Measurements from ENCODE around the gene MYRIP. TPM values are rescaled to one million over a fixed set of nuclear protein-coding genes. Genes with fewer than 3 reads are reported as not detected.

MYRIP gene
- total RNA-seq, 1 donor from 2014 or later = 0.53 TPM

DNA sequence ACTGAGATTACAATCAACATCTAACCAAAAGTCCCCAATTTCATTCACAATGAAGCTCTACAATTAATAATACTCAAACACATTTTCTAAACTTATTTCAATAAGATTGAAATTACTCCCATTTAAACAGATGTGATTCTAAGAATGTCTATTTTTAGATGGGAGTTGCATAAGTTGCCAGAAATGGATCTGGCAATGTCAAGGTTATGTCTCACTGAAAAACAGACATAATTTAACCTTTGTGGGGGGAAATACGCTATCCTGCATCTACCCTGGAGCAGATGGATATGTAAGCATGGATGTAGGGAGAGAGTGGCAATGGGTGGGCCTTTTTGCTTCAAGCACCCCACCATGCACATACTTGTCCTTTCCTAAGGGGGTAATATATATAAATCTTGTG lies 493.4 kb downstream of the MYRIP start:
- peaks cover 7% of the 10 kb centered on the region for H3K36me3 Mint-ChIP-seq
- no peaks in the 10 kb centered on the region for H3K9me3 Mint-ChIP-seq
- TF ChIP-seq, protein P1, sequence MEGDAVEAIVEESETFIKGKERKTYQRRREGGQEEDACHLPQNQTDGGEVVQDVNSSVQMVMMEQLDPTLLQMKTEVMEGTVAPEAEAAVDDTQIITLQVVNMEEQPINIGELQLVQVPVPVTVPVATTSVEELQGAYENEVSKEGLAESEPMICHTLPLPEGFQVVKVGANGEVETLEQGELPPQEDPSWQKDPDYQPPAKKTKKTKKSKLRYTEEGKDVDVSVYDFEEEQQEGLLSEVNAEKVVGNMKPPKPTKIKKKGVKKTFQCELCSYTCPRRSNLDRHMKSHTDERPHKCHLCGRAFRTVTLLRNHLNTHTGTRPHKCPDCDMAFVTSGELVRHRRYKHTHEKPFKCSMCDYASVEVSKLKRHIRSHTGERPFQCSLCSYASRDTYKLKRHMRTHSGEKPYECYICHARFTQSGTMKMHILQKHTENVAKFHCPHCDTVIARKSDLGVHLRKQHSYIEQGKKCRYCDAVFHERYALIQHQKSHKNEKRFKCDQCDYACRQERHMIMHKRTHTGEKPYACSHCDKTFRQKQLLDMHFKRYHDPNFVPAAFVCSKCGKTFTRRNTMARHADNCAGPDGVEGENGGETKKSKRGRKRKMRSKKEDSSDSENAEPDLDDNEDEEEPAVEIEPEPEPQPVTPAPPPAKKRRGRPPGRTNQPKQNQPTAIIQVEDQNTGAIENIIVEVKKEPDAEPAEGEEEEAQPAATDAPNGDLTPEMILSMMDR (conservative IDR thresholded peaks at IDR 0.05) = no peak
- no peak for DNase-seq (ENCODE audit: extremely low spot score, unreplicated experiment)
- no peaks in the 10 kb centered on the region for H3K27me3 Mint-ChIP-seq
- no peak overlapping the region for H3K27ac Mint-ChIP-seq
- no peak overlapping the region for H3K4me3 Mint-ChIP-seq
- H3K4me1 Mint-ChIP-seq (ENCODE audit: unreplicated experiment) = peaks cover 8% of the 10 kb centered on the region

DNA sequence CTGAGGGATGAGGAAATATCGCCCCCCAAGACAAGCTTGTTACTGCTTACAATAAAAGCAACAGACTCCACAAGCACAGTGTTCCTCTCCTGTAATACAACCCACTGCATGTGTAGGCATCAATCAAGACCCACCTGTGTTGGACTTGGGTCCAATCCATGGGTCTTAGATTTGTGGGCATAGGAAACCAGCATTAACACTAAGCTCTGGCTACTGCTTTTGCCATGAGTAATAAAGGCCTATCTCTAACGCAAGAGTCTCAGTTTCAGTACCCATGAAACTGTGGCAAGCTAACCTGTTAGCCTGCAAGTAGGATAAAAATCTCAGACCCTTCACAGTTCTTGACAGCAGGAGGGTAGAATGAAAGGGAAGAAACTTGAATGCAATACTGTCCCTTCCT lies 494.9 kb downstream of the MYRIP start:
- no peaks in the 10 kb centered on the region for H3K27me3 Mint-ChIP-seq
- H3K27ac Mint-ChIP-seq = no peak overlapping the region
- no peaks in the 10 kb centered on the region for H3K9me3 Mint-ChIP-seq
- no peak for DNase-seq (ENCODE audit: extremely low spot score, unreplicated experiment)
- H3K36me3 Mint-ChIP-seq = peaks cover 7% of the 10 kb centered on the region
- H3K4me1 Mint-ChIP-seq (ENCODE audit: unreplicated experiment) = peaks cover 8% of the 10 kb centered on the region
- TF ChIP-seq, protein P1 (conservative IDR thresholded peaks at IDR 0.05) = no peak
- no peak overlapping the region for H3K4me3 Mint-ChIP-seq

DNA sequence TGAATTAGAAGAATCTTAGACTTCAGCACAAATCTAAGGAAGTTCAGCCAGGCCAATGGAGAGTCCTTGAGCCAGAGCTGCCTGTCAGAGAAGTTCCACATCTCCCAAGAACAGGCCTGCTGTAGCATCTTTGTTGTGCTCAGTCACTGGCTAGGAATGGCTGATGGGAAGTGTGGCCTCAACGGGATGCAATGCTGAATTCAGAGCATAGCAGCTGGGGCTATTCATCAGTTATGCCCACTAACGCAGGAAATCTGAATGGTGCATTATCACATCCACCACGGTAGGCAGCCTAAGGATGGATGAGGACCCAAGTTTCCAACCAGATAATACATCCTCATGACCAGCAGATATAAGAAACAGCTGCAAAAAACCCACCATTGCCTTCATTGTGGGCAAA lies 496.9 kb downstream of the MYRIP start:
- DNase-seq (ENCODE audit: extremely low spot score, unreplicated experiment) = no peak
- TF ChIP-seq, protein P1 (conservative IDR thresholded peaks at IDR 0.05) = no peak
- Mint-ChIP-seq H3K27ac (no peak overlapping the region), H3K9me3 (no peaks in the 10 kb centered on the region), H3K4me1 (ENCODE audit: unreplicated experiment) (peaks cover 7% of the 10 kb centered on the region), H3K27me3 (no peaks in the 10 kb centered on the region), H3K36me3 (peaks cover 9% of the 10 kb centered on the region), H3K4me3 (no peak overlapping the region)

DNA sequence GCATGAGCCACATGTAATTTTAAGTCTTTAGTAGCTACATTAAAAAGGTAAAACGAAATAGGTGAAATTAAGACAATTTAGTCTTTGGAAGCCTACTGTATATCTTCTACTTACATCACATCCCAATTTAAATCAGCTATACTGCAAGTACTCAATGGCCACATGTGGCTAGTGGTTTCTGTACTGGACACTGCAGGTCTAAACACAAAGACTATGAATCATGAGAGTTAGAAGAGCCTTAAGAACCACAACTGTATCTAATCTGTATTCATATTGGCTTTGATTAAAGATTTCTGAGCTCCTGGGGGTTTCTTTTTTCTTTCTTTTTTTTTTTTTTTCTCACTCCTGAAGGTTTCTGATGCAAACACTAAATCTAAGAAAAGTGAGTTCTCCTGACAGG lies 497.8 kb downstream of the MYRIP start:
- DNase-seq (ENCODE audit: extremely low spot score, unreplicated experiment) = no peak
- peaks cover 11% of the 10 kb centered on the region for H3K4me1 Mint-ChIP-seq (ENCODE audit: unreplicated experiment)

DNA sequence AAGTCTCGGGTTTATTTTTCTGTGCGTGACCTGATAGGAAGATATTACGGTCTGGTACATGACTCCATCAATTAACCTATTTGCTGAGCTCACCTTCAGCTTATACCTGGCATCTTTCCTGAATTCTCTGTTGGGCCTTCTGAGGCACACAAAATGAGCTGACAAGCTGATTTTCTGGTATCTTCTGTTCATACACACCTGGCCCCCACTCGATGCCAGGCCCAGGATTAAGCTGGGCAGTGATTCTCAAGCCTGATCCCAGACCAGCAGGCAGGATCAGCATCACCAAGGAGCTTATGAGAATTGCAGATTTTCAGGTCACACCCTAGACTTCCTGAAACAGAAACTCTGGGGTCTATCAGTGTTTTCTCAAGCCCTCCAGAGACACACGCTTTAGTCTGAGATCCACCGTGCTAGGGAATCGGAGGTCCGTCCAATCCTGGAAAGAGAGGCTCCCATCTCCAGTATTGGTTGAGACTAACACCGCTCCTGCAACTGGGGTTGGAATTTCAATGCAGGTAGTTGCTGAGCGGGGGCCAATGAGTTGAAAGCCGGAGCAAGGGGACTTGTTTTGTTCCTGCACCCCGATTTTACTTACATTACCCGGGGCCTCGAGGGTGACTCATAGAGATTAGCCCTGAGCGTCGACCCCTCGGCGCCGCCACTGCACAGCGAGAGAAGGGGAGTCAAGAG lies 499.5 kb downstream of the MYRIP start:
- H3K36me3 Mint-ChIP-seq = peaks cover 28% of the 10 kb centered on the region
- H3K4me1 Mint-ChIP-seq (ENCODE audit: unreplicated experiment) = peaks cover 18% of the 10 kb centered on the region
- no peaks in the 10 kb centered on the region for H3K9me3 Mint-ChIP-seq

More for the DNA sequence above, 497.8 kb downstream of the MYRIP start:
- no peak overlapping the region for H3K4me3 Mint-ChIP-seq
- no peaks in the 10 kb centered on the region for H3K27me3 Mint-ChIP-seq
- peaks cover 15% of the 10 kb centered on the region for H3K36me3 Mint-ChIP-seq
- H3K9me3 Mint-ChIP-seq = no peaks in the 10 kb centered on the region
- TF ChIP-seq, protein P1 (conservative IDR thresholded peaks at IDR 0.05) = no peak
- no peak overlapping the region for H3K27ac Mint-ChIP-seq

More for the DNA sequence above, 499.5 kb downstream of the MYRIP start:
- DNase-seq (ENCODE audit: extremely low spot score, unreplicated experiment) = no peak
- no peaks in the 10 kb centered on the region for H3K27me3 Mint-ChIP-seq
- TF ChIP-seq, protein P1 (conservative IDR thresholded peaks at IDR 0.05) = no peak
- peak overlapping the region; percentile 98 for H3K4me3 Mint-ChIP-seq
- peak overlapping the region; percentile 99 for H3K27ac Mint-ChIP-seq

Measured in type B pancreatic cell (in vitro differentiated cells).